CD4-positive, alpha-beta T cell treated with Interleukin-12 subunit alpha and Interleukin-12 subunit beta, for 1 hour (primary cell): ENCODE measurements around the gene SPINT3.

ENCODE experiments used
- DNase-seq: peaks from one replicate; pipeline ENCODE4 v3.0.0-alpha.2; 2020

The SPINT3 gene

GRCh38 chr20:45515147-45515913 is at the start of gene SPINT3:
Gene SPINT3, minus strand, starts transcription at chr20:45515622. Its CDS starts 14 bp downstream, at chr20:45515608.
- DNase-seq = no peak

GRCh38 chr20:45564760-45565276 is 49.4 kb upstream of the SPINT3 start:
- DNase-seq = no peak

GRCh38 chr20:45555198-45555597 is 39.8 kb upstream of the SPINT3 start:
- DNase-seq = no peak

- DNase-seq = no peak
Observed at GRCh38 chr20:45552456-45552855, 37.0 kb upstream of the SPINT3 start.

- DNase-seq = no peak
Observed at GRCh38 chr20:45550765-45551164, 35.3 kb upstream of the SPINT3 start.

GRCh38 chr20:45548410-45548809 is 33.0 kb upstream of the SPINT3 start:
- DNase-seq = no peak

- no peak for DNase-seq
Observed at GRCh38 chr20:45547206-45547770, 31.9 kb upstream of the SPINT3 start, which contains the start of gene EPPIN. Gene EPPIN, minus strand, starts transcription at chr20:45547401. Its CDS starts 44 bp downstream, at chr20:45547357.

- DNase-seq = peak; percentile 1
Observed at GRCh38 chr20:45545754-45546453, 30.5 kb upstream of the SPINT3 start.

- no peak for DNase-seq
Observed at GRCh38 chr20:45545351-45545750, 29.9 kb upstream of the SPINT3 start.

GRCh38 chr20:45539382-45539781 is 24.0 kb upstream of the SPINT3 start, which contains the start of gene WFDC6:
Gene WFDC6, minus strand, starts transcription at chr20:45539482. Its CDS starts 75 bp downstream, at chr20:45539407.
- no peak for DNase-seq

GRCh38 chr20:45538209-45538799 is 22.9 kb upstream of the SPINT3 start:
- no peak for DNase-seq

GRCh38 chr20:45527294-45527693 is 11.9 kb upstream of the SPINT3 start:
- DNase-seq = no peak

GRCh38 chr20:45523821-45524220 is 8.4 kb upstream of the SPINT3 start:
- DNase-seq = no peak

GRCh38 chr20:45518282-45518681 is 2.9 kb upstream of the SPINT3 start:
- DNase-seq = no peak

GRCh38 chr20:45510242-45510862 is 5.1 kb downstream of the SPINT3 start:
- DNase-seq = no peak

- no peak for DNase-seq
Observed at GRCh38 chr20:45509091-45509490, 6.3 kb downstream of the SPINT3 start.

GRCh38 chr20:45508068-45508886 is 7.1 kb downstream of the SPINT3 start:
- DNase-seq = no peak

GRCh38 chr20:45507011-45507820 is 8.2 kb downstream of the SPINT3 start:
- no peak for DNase-seq

- no peak for DNase-seq
Observed at GRCh38 chr20:45506398-45506797, 9.0 kb downstream of the SPINT3 start.

GRCh38 chr20:45503403-45503802 is 12.0 kb downstream of the SPINT3 start:
- no peak for DNase-seq

- no peak for DNase-seq
Observed at GRCh38 chr20:45502561-45502960, 12.9 kb downstream of the SPINT3 start.
